Keratinocyte (primary cell): Measurements from ENCODE around the gene SPOCK1. TPM values are rescaled to one million over a fixed set of nuclear protein-coding genes. Genes with fewer than 3 reads are reported as not detected.

Source experiments
- DNase-seq: peaks from one replicate; pipeline ENCODE4 v3.0.0-alpha.2; 2011; ENCODE audit warnings: low read depth, missing footprints, low spot score
- FAIRE-seq: peaks from 2 replicates; lab custom pipeline; 2011; peaks lifted over from hg19 to GRCh38; lab: Jason Lieb, UNC
- H2AFZ ChIP-seq: 2 replicates; pipeline ENCODE4 v1.6.0; 2012; ENCODE audit warnings: low read length, control low read depth, inconsistent platforms; ENCODE audit not compliant: control insufficient read depth
- H3K27ac ChIP-seq: 2 replicates; pipeline ENCODE4 v1.5.1; 2011; ENCODE audit warnings: low read length; ENCODE audit not compliant: control insufficient read depth, insufficient read depth
- H3K27me3 ChIP-seq: 3 replicates; pipeline ENCODE4 v1.6.0; 2011; ENCODE audit warnings: low read length; ENCODE audit not compliant: control insufficient read depth, insufficient read depth; ENCODE audit errors: extremely low read depth
- H3K36me3 ChIP-seq, 2 experiments: 2 replicates in 1 of 2; 3 replicates in 1 of 2; pipeline ENCODE4 v1.5.1; 2011; ENCODE audit warnings: low read length in 2 of 2, mild to moderate bottlenecking in 1 of 2; ENCODE audit not compliant: control insufficient read depth in 2 of 2, insufficient read depth in 2 of 2; ENCODE audit errors: extremely low read depth in 1 of 2
- H3K4me1 ChIP-seq: 3 replicates; pipeline ENCODE4 v1.5.1; 2011; ENCODE audit warnings: low read length; ENCODE audit not compliant: control insufficient read depth, insufficient read depth; ENCODE audit errors: extremely low read depth
- H3K4me2 ChIP-seq: 3 replicates; pipeline ENCODE4 v1.6.0; 2011; ENCODE audit warnings: low read depth, low read length; ENCODE audit not compliant: control insufficient read depth, insufficient read depth; ENCODE audit errors: extremely low read depth
- H3K4me3 ChIP-seq, 3 experiments: fragments of 200-600 bp in 1 of 3; sonication (generic) in 1 of 3; 2 replicates in 2 of 3; 3 replicates in 1 of 3; pipeline ENCODE4 v1.5.1; 2011 to 2016; ENCODE audit warnings: low read length in 3 of 3, mild to moderate bottlenecking in 3 of 3, control low read depth in 2 of 3, inconsistent platforms in 1 of 3, low read depth in 1 of 3, mixed read lengths in 1 of 3, mixed run types in 1 of 3, moderate library complexity in 1 of 3; ENCODE audit not compliant: control insufficient read depth in 2 of 3, insufficient read depth in 2 of 3; ENCODE audit errors: extremely low read depth in 1 of 3
- H3K79me2 ChIP-seq: 2 replicates; pipeline ENCODE4 v1.6.0; 2012; ENCODE audit warnings: low read length; ENCODE audit not compliant: control insufficient read depth, insufficient read depth
- H3K9ac ChIP-seq: 3 replicates; pipeline ENCODE4 v1.6.0; 2011; ENCODE audit warnings: low read length; ENCODE audit not compliant: control insufficient read depth, insufficient read depth; ENCODE audit errors: extremely low read depth
- H3K9me1 ChIP-seq: 3 replicates; pipeline ENCODE4 v1.6.0; 2011; ENCODE audit warnings: low read length; ENCODE audit not compliant: control insufficient read depth, insufficient read depth; ENCODE audit errors: extremely low read depth
- H3K9me3 ChIP-seq: 2 replicates; pipeline ENCODE4 v1.5.1; 2012; ENCODE audit warnings: low read depth, low read length; ENCODE audit not compliant: control insufficient read depth
- H4K20me1 ChIP-seq: 3 replicates; pipeline ENCODE4 v1.6.0; 2011; ENCODE audit warnings: low read length; ENCODE audit not compliant: control insufficient read depth, insufficient read depth; ENCODE audit errors: extremely low read depth
- EZH2 ChIP-seq: IDR thresholded peaks from one replicate; pipeline ENCODE4 v1.6.1; 2012; ENCODE audit warnings: inconsistent platforms, mild to moderate bottlenecking, low read length, moderate library complexity
- dilution Hi-C: fragments of 300-500 bp; cut with MboI; formaldehyde crosslinking; loops from one replicate; pipeline ENCODE4 v1.7.0; 2020; ENCODE audit warnings: low sequenced_read_pairs; ENCODE audit not compliant: extremely low pct_ligation_motif_present
- polyA plus RNA-seq, 5 experiments: library from polyadenylated mRNA; depleted of rRNA in 3 of 5; stranded (reverse) in 3 of 5; stranded (forward) in 1 of 5; unstranded in 1 of 5; fragments of >200 nt; gene quantifications; 1 replicate in 1 of 5; 2 replicates in 3 of 5; 3 replicates in 1 of 5; pipeline versions ENCODE4 v1.2.1 to v1.2.3, GENCODE V29; 2011 to 2012; ENCODE audit warnings: missing spikeins in 2 of 5, low read depth in 1 of 5, low replicate concordance in 1 of 5
- TF ChIP-seq, protein P1 (sequence below), 3 experiments: IDR thresholded peaks in 1 of 3; conservative IDR thresholded peaks in 1 of 3; optimal IDR thresholded peaks in 1 of 3; 2 replicates in 2 of 3; 3 replicates in 1 of 3; pipeline versions ENCODE3 to v1.5.1; 2011; ENCODE audit warnings: low read length in 3 of 3, mild to moderate bottlenecking in 3 of 3, moderate library complexity in 2 of 3, control low read depth in 1 of 3, inconsistent platforms in 1 of 3; ENCODE audit not compliant: insufficient read depth in 2 of 3; ENCODE audit errors: extremely low read depth in 1 of 3

The SPOCK1 gene
- polyA plus RNA-seq, 1 donor (not counting 4 experiments of a cell fraction or from before 2014, with no cell fraction given) = 5.5 TPM

GRCh38 chr5:137342764-137343163 is 156.4 kb downstream of the SPOCK1 start:
- Histone ChIP-seq H3K4me3 (no peak overlapping the region), H3K9me3 (no peaks in the 10 kb centered on the region), H3K36me3 (no peaks in the 10 kb centered on the region), H2AFZ (no peak overlapping the region), H3K79me2 (no peaks in the 10 kb centered on the region), H3K27me3 (no peaks in the 10 kb centered on the region), H4K20me1 (no peaks in the 10 kb centered on the region), H3K4me1 (peaks cover 9% of the 10 kb centered on the region), H3K27ac (no peak overlapping the region), H3K4me2 (peak overlapping the region; percentile 22), H3K9ac (no peak overlapping the region), H3K9me1 (no peaks in the 10 kb centered on the region)
- dilution Hi-C loops = no loop called here
- DNase-seq (no peak), FAIRE-seq (no peak)
- TF ChIP-seq EZH2 = no peak
- TF ChIP-seq, protein P1, sequence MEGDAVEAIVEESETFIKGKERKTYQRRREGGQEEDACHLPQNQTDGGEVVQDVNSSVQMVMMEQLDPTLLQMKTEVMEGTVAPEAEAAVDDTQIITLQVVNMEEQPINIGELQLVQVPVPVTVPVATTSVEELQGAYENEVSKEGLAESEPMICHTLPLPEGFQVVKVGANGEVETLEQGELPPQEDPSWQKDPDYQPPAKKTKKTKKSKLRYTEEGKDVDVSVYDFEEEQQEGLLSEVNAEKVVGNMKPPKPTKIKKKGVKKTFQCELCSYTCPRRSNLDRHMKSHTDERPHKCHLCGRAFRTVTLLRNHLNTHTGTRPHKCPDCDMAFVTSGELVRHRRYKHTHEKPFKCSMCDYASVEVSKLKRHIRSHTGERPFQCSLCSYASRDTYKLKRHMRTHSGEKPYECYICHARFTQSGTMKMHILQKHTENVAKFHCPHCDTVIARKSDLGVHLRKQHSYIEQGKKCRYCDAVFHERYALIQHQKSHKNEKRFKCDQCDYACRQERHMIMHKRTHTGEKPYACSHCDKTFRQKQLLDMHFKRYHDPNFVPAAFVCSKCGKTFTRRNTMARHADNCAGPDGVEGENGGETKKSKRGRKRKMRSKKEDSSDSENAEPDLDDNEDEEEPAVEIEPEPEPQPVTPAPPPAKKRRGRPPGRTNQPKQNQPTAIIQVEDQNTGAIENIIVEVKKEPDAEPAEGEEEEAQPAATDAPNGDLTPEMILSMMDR (optimal IDR thresholded peaks at IDR 0.05 in 1 of 3, IDR thresholded peaks at IDR 0.05 in 1 of 3, conservative IDR thresholded peaks at IDR 0.05 in 1 of 3; ENCODE audit: extremely low read depth in 1 of 3, insufficient read depth in 2 of 3, low read length in 3 of 3) = no peak

DNA sequence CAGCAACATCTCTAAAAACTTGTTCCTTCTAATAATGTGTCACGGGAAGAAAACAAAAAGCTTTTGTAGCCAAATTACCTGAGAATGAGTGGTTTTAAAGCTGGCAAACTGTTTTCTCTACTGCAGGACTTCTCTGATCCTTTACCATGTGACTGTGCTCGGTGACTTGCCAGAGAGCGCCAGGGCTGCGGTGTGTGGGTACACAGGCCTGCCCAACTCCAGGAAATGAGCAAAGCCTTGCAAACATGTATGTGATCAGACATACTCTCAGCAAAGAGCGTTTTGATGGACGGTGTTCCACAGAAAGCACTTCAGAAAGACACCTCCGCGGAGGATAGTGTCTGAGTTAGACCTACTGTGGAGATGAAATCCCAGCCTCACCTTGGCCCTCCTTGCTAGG is 157.3 kb downstream of the SPOCK1 start:
- H3K36me3 ChIP-seq = no peaks in the 10 kb centered on the region
- H3K4me3 ChIP-seq = no peak overlapping the region
- H3K4me2 ChIP-seq = no peak overlapping the region
- H3K79me2 ChIP-seq = no peaks in the 10 kb centered on the region
- H3K9me3 ChIP-seq = no peaks in the 10 kb centered on the region
- dilution Hi-C loops = no loop called here
- H3K9ac ChIP-seq = no peak overlapping the region
- no peaks in the 10 kb centered on the region for H3K9me1 ChIP-seq
- FAIRE-seq (no peak), DNase-seq (no peak)
- no peaks in the 10 kb centered on the region for H4K20me1 ChIP-seq
- no peak overlapping the region for H2AFZ ChIP-seq
- H3K4me1 ChIP-seq = peaks cover 9% of the 10 kb centered on the region
- no peak overlapping the region for H3K27ac ChIP-seq
- no peaks in the 10 kb centered on the region for H3K27me3 ChIP-seq
- no peak for TF ChIP-seq EZH2
- TF ChIP-seq, protein P1 (optimal IDR thresholded peaks at IDR 0.05 in 1 of 3, IDR thresholded peaks at IDR 0.05 in 1 of 3, conservative IDR thresholded peaks at IDR 0.05 in 1 of 3; ENCODE audit: extremely low read depth in 1 of 3, insufficient read depth in 2 of 3, low read length in 3 of 3) = no peak
